Lung (tissue), 12 donors: ENCODE data around the gene OXER1. TPM values are rescaled to one million over a fixed set of nuclear protein-coding genes. Genes with fewer than 3 reads are reported as not detected.

Source experiments
- ATAC-seq: fragments of 200-7000 bp; cut with Tn5 transposase; one replicate; pipeline ENCODE4 v1.9.1; 2020; ENCODE audit warnings: moderate number of reproducible peaks; ENCODE audit not compliant: insufficient read depth, low FRiP score
- DNase-seq, 3 donors: peaks; one replicate each; pipeline ENCODE4 v3.0.0-alpha.2; 2013 to 2017
- H3K27ac ChIP-seq, 2 donors: one replicate each; pipeline ENCODE4 v1.5.1; 2013; ENCODE audit warnings: mild to moderate bottlenecking in 2 of 2, moderate library complexity in 2 of 2, control low read depth in 1 of 2, inconsistent platforms in 1 of 2, low read depth in 1 of 2, low read length in 1 of 2
- H3K27me3 ChIP-seq, 3 donors: one replicate each; pipeline ENCODE4 v1.5.1; 2013; ENCODE audit warnings: low read length in 2 of 3; ENCODE audit not compliant: control insufficient read depth in 3 of 3, insufficient read depth in 3 of 3
- H3K36me3 ChIP-seq, 4 donors: one replicate each; pipeline ENCODE4 v1.5.1; 2013; ENCODE audit warnings: low read length in 4 of 4, mild to moderate bottlenecking in 1 of 4, moderate library complexity in 1 of 4; ENCODE audit not compliant: control insufficient read depth in 4 of 4, insufficient read depth in 4 of 4
- H3K4me1 ChIP-seq, 5 donors: one replicate each; pipeline ENCODE4 v1.5.1; 2013; ENCODE audit warnings: low read length in 5 of 5, mild to moderate bottlenecking in 2 of 5, moderate library complexity in 1 of 5; ENCODE audit not compliant: control insufficient read depth in 5 of 5, insufficient read depth in 5 of 5
- H3K4me3 ChIP-seq: one replicate; pipeline ENCODE4 v1.5.1; 2013; ENCODE audit warnings: mild to moderate bottlenecking, control low read depth, moderate library complexity
- H3K9ac ChIP-seq, 2 donors: one replicate each; pipeline ENCODE4 v1.5.1; 2013; ENCODE audit warnings: low read length in 2 of 2, control low read depth in 1 of 2; ENCODE audit not compliant: insufficient read depth in 1 of 2
- H3K9me3 ChIP-seq, 4 donors: one replicate each; pipeline ENCODE4 v1.5.1; 2013; ENCODE audit warnings: low read length in 3 of 4, mild to moderate bottlenecking in 1 of 4, moderate library complexity in 1 of 4; ENCODE audit not compliant: control insufficient read depth in 4 of 4, insufficient read depth in 3 of 4
- CTCF ChIP-seq: IDR thresholded peaks from 2 replicates; pipeline ENCODE4 v1.5.1; 2012; ENCODE audit warnings: mild to moderate bottlenecking; ENCODE audit errors: control extremely low read depth, extremely low read depth
- WGBS, 2 donors: extraction: QIAGEN DNeasy Blood & Tissue Kit; methylation state at CpG; one replicate each; pipeline ENCODE4 v1.1.7; 2013; 5-methylcytosine and 5-hydroxymethylcytosine counted together
- polyA plus RNA-seq, 2 donors: library from polyadenylated mRNA; stranded (reverse); fragments of 200-250 nt; gene quantifications; one replicate each; pipeline ENCODE4 v1.2.1, GENCODE V29; 2013
- total RNA-seq, 2 donors: library from RNA; depleted of rRNA in 1 of 2; stranded (reverse); fragments of >200 nt in 1 of 2; gene quantifications; one replicate each; pipeline ENCODE4 v1.2.1, GENCODE V29; 2014 to 2021
- donor health status: control.
- donor health status: control.
- donor health status: Bipolar disorder and iron deficiency.
- donor health status: healthy.
- donor health status: DM: yes; HTN: yes; CAD: no.

OXER1 gene
- total and polyA plus RNA-seq, 4 donors: 0.59 to 2.1 (median 1.6) TPM

GRCh38 chr2:42802150-42802549 is 38.2 kb upstream of the OXER1 start:
- TF ChIP-seq CTCF: no peak
- Histone ChIP-seq H3K27me3 (no peaks in the 10 kb centered on the region), H3K9me3 (no peaks in the 10 kb centered on the region), H3K4me3 (no peak overlapping the region), H3K9ac (no peak overlapping the region), H3K4me1 (peaks cover 0 to 17% (median 5%) of the 10 kb centered on the region in 5 donors), H3K36me3 (no peaks in the 10 kb centered on the region), H3K27ac (no peak overlapping the region)
- no peak for ATAC-seq
- DNase-seq: no peak
- 96 to 97% methylated on average over 6 of the region's 6 CpGs for WGBS, 2 donors

- ATAC-seq (no peak), DNase-seq (peak; percentile 44 to 65 (median 57))
- Histone ChIP-seq H3K4me1 (peaks cover 0 to 17% (median 5%) of the 10 kb centered on the region in 5 donors), H3K9ac (no peak overlapping the region), H3K9me3 (no peaks in the 10 kb centered on the region), H3K36me3 (no peaks in the 10 kb centered on the region), H3K27me3 (no peaks in the 10 kb centered on the region), H3K27ac (no peak overlapping the region), H3K4me3 (no peak overlapping the region)
- no peak for TF ChIP-seq CTCF
- WGBS, 2 donors: 70 to 83% methylated on average over 4 of the region's 4 CpGs
These were observed 37.4 kb upstream of the OXER1 start for GRCh38 chr2:42801381-42801780.

- ATAC-seq (peak; percentile 19), DNase-seq (peak; percentile 68 to 83 (median 83))
- Histone ChIP-seq H3K4me1 (peaks cover 0 to 20% (median 5%) of the 10 kb centered on the region in 5 donors), H3K27ac (no peak overlapping the region), H3K36me3 (no peaks in the 10 kb centered on the region), H3K9me3 (no peaks in the 10 kb centered on the region), H3K9ac (no peak overlapping the region), H3K4me3 (no peak overlapping the region), H3K27me3 (no peaks in the 10 kb centered on the region)
- no peak for TF ChIP-seq CTCF
- WGBS, 2 donors: 78 to 85% methylated on average over 2 of the region's 2 CpGs
These were observed 37.0 kb upstream of the OXER1 start for GRCh38 chr2:42800981-42801380.

GRCh38 chr2:42800461-42800962 is 36.6 kb upstream of the OXER1 start:
- H3K27me3 ChIP-seq: no peaks in the 10 kb centered on the region
- WGBS, 2 donors: 88 to 90% methylated on average over 4 of the region's 4 CpGs
- no peak overlapping the region for H3K9ac ChIP-seq
- H3K4me3 ChIP-seq: no peak overlapping the region
- H3K9me3 ChIP-seq: no peaks in the 10 kb centered on the region
- no peak overlapping the region for H3K27ac ChIP-seq
- ATAC-seq (no peak), DNase-seq (no peak)
- no peak for TF ChIP-seq CTCF
- H3K36me3 ChIP-seq: no peaks in the 10 kb centered on the region
- H3K4me1 ChIP-seq: peaks cover 0 to 23% (median 5%) of the 10 kb centered on the region in 5 donors
